Measurements from ENCODE around the gene PRKCE. TPM values are rescaled to one million over a fixed set of nuclear protein-coding genes. Genes with fewer than 3 reads are reported as not detected.

PRKCE gene
- polyA plus RNA-seq, 3 donors: 1.3 to 7.7 (median 2.3) TPM

DNA sequence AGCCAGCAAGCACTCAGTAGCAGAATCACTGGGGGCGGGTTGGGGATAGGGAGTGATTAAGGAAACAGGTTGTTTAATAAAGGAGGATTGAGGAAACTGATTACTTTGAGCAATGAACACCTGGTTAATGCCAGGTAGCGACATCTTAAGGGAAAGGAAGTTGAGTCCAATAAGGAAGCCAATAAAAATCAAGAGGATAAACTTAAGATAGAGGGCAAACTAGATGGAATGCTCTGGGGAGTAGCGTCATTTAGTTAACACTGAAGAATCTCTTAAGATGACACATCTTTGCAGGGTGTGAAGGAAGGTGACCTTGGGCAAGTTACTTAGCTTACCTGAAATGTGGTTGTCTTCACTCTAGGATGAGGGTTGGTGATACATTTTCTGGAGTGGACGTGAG lies 242.7 kb downstream of the PRKCE start:
- H3K79me2 ChIP-seq (ENCODE audit: insufficient read depth, low read length): peaks cover 20% of the 10 kb centered on the region
- TF ChIP-seq, protein P1, sequence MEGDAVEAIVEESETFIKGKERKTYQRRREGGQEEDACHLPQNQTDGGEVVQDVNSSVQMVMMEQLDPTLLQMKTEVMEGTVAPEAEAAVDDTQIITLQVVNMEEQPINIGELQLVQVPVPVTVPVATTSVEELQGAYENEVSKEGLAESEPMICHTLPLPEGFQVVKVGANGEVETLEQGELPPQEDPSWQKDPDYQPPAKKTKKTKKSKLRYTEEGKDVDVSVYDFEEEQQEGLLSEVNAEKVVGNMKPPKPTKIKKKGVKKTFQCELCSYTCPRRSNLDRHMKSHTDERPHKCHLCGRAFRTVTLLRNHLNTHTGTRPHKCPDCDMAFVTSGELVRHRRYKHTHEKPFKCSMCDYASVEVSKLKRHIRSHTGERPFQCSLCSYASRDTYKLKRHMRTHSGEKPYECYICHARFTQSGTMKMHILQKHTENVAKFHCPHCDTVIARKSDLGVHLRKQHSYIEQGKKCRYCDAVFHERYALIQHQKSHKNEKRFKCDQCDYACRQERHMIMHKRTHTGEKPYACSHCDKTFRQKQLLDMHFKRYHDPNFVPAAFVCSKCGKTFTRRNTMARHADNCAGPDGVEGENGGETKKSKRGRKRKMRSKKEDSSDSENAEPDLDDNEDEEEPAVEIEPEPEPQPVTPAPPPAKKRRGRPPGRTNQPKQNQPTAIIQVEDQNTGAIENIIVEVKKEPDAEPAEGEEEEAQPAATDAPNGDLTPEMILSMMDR (IDR thresholded peaks at IDR 0.05): no peak
- peaks cover 85 to 87% of the 10 kb centered on the region in 2 donors for H3K4me1 ChIP-seq (ENCODE audit: control insufficient read depth in 1 of 2, insufficient read depth in 2 of 2, low read length in 2 of 2)
- H4K20me1 ChIP-seq (ENCODE audit: insufficient read depth, low read length): no peaks in the 10 kb centered on the region
- no peaks in the 10 kb centered on the region for H3K27me3 Mint-ChIP-seq (ENCODE audit: low read depth in 3 of 3)
- H3K4me3 Mint-ChIP-seq: no peak overlapping the region
- H3K27ac ChIP-seq (ENCODE audit: low read depth in 1 of 2, low read length in 2 of 2): no peak overlapping the region
- peaks cover 92% of the 10 kb centered on the region for H3K4me1 Mint-ChIP-seq
- intact Hi-C loops (cut with micrococcal nuclease): loop anchor here in 1 of 2 donors (5.0 to 10.0 kb wide), 2 partner anchors 119 to 242 kb away; partner anchors contain the start of gene PRKCE
- no peak overlapping the region for H3K9ac ChIP-seq (ENCODE audit: insufficient read depth, low read length, poor library complexity, severe bottlenecking)
- WGBS (ENCODE audit: insufficient coverage): 85% methylated on average over 2 of the region's 4 CpGs
- no peaks in the 10 kb centered on the region for H3K36me3 ChIP-seq (replicated peaks in 1 of 2; ENCODE audit: control insufficient read depth in 1 of 2, insufficient read depth in 2 of 2, low read length in 2 of 2)
- H3K27me3 ChIP-seq (ENCODE audit: control insufficient read depth in 2 of 2, insufficient read depth in 2 of 2, low read length in 2 of 2): no peaks in the 10 kb centered on the region
- H3K36me3 Mint-ChIP-seq: peaks cover 0 to 5% of the 10 kb centered on the region in 2 donors
- no peak overlapping the region for H2AFZ ChIP-seq (ENCODE audit: insufficient read depth, low read depth, low read length, poor library complexity, severe bottlenecking)
- no peaks in the 10 kb centered on the region for H3K9me3 ChIP-seq (replicated peaks in 1 of 2; ENCODE audit: control insufficient read depth in 1 of 2, insufficient read depth in 1 of 2, low read length in 2 of 2)
- H3K9me3 Mint-ChIP-seq: peaks cover 0 to 2% (median 0%) of the 10 kb centered on the region in 7 donors
- H3K27ac Mint-ChIP-seq: peak overlapping the region; percentile 21 to 98 (median 61)
- H3K4me2 ChIP-seq (replicated peaks; ENCODE audit: extremely low read depth, low read length, poor library complexity, severe bottlenecking): no peak overlapping the region
- H3K4me3 ChIP-seq (replicated peaks in 1 of 3; ENCODE audit: low read depth in 2 of 3, low read length in 3 of 3): no peak overlapping the region
- no peak for DNase-seq

DNA sequence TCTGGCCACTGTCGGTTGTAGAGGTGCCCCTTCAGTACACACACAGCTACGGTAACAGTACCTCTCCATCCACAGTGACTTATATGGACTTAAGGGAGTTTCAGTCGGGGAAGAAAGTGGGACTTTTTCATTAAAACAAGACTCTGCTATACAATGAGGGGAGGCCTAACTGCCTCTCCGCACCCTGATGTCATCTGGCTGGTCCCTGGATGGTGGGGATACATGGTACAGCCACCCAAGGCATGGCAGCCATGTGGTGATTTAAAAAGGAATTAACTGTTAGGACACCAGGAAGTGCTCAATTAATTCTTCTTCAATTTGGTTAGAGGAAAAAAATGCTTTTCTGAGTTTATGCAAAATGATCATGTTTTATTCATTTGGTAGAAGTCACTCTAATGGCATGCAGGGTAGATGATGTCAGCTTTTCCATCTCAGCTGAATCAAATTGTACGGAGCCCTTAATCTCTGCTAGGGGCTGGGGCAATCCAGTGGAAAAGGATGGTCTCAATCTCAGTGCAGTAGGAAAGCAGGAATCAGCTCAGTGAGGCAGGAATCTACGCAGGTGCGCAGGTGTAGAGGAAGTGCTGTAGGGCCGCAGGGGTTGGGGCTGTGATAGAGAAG lies 243.9 kb downstream of the PRKCE start:
- no peaks in the 10 kb centered on the region for H3K9me3 ChIP-seq (replicated peaks in 1 of 2; ENCODE audit: control insufficient read depth in 1 of 2, insufficient read depth in 1 of 2, low read length in 2 of 2)
- H3K36me3 ChIP-seq (replicated peaks in 1 of 2; ENCODE audit: control insufficient read depth in 1 of 2, insufficient read depth in 2 of 2, low read length in 2 of 2): no peaks in the 10 kb centered on the region
- TF ChIP-seq, protein P1 (IDR thresholded peaks at IDR 0.05): no peak
- peaks cover 0 to 5% of the 10 kb centered on the region in 2 donors for H3K36me3 Mint-ChIP-seq
- H2AFZ ChIP-seq (ENCODE audit: insufficient read depth, low read depth, low read length, poor library complexity, severe bottlenecking): no peak overlapping the region
- H3K27ac ChIP-seq (ENCODE audit: low read depth in 1 of 2, low read length in 2 of 2): no peak overlapping the region
- no peak overlapping the region for H3K4me2 ChIP-seq (replicated peaks; ENCODE audit: extremely low read depth, low read length, poor library complexity, severe bottlenecking)
- H3K4me3 Mint-ChIP-seq: no peak overlapping the region
- no peaks in the 10 kb centered on the region for H3K27me3 Mint-ChIP-seq (ENCODE audit: low read depth in 3 of 3)
- H3K9ac ChIP-seq (ENCODE audit: insufficient read depth, low read length, poor library complexity, severe bottlenecking): no peak overlapping the region
- H3K27me3 ChIP-seq (ENCODE audit: control insufficient read depth in 2 of 2, insufficient read depth in 2 of 2, low read length in 2 of 2): no peaks in the 10 kb centered on the region
- peaks cover 75 to 76% of the 10 kb centered on the region in 2 donors for H3K4me1 ChIP-seq (ENCODE audit: control insufficient read depth in 1 of 2, insufficient read depth in 2 of 2, low read length in 2 of 2)
- peak overlapping the region in 5 of 7 donors; percentile 15 to 79 (median 66) for H3K27ac Mint-ChIP-seq
- no peak overlapping the region for H3K4me3 ChIP-seq (replicated peaks in 1 of 3; ENCODE audit: low read depth in 2 of 3, low read length in 3 of 3)
- DNase-seq: no peak
- H4K20me1 ChIP-seq (ENCODE audit: insufficient read depth, low read length): no peaks in the 10 kb centered on the region
- H3K9me3 Mint-ChIP-seq: peaks cover 0 to 2% (median 0%) of the 10 kb centered on the region in 7 donors
- WGBS (ENCODE audit: insufficient coverage): 91% methylated on average over 5 of the region's 8 CpGs
- H3K4me1 Mint-ChIP-seq: peaks cover 81% of the 10 kb centered on the region
- H3K79me2 ChIP-seq (ENCODE audit: insufficient read depth, low read length): peaks cover 20% of the 10 kb centered on the region
- intact Hi-C loops (cut with micrococcal nuclease): loop anchor here in 1 of 2 donors (5.0 to 10.0 kb wide), 2 partner anchors 37 to 121 kb away; no protein-coding TSS in a partner anchor
